IMR-90 (cell line): ENCODE measurements around the gene ALDOA. TPM values are rescaled to one million over a fixed set of nuclear protein-coding genes. Genes with fewer than 3 reads are reported as not detected.

ENCODE experiments used
- ATAC-seq: fragments of 200-7000 bp; cut with Tn5 transposase; 2 replicates; pipeline ENCODE4 v1.9.1; 2020; ENCODE audit warnings: low read depth, mild to moderate bottlenecking, moderate library complexity
- BruUV-seq: library from RNA; stranded (reverse); fragments of 400-500 nt; replicated peaks from 2 replicates; lab custom pipeline; 2021; lab: Mats Ljungman, UMichigan
- CTCF ChIA-PET: fragments of 300-600 bp; formaldehyde crosslinking; extraction: SDS; loops from one replicate; lab custom pipeline; 2021; ENCODE audit warnings: antibody characterized with exemption; lab: Yijun Ruan, JAX
- POLR2A ChIA-PET: fragments of 300-600 bp; sonication (Branson Sonifier 250); formaldehyde crosslinking; loops from one replicate; lab custom pipeline; 2022; ENCODE audit warnings: antibody characterized with exemption; ENCODE audit not compliant: unreplicated experiment; lab: Charles Lee
- DNase-seq: peaks from one replicate; pipeline ENCODE4 v3.0.0; 2013
- H2AFZ ChIP-seq: replicated peaks from 2 replicates; pipeline ENCODE3; 2013; ENCODE audit warnings: low read length, mild to moderate bottlenecking; ENCODE audit not compliant: poor library complexity
- H2AK5ac ChIP-seq: 2 replicates; pipeline ENCODE4 v1.6.1; 2013; ENCODE audit warnings: low read depth, low read length, inconsistent platforms
- H2AK9ac ChIP-seq: replicated peaks from 2 replicates; pipeline ENCODE3; 2013; ENCODE audit warnings: mild to moderate bottlenecking, low read depth, low read length, moderate library complexity; ENCODE audit not compliant: poor library complexity
- H2BK120ac ChIP-seq: 2 replicates; pipeline ENCODE4 v1.6.1; 2013; ENCODE audit warnings: low read depth, low read length, inconsistent platforms
- H2BK15ac ChIP-seq: 3 replicates; pipeline ENCODE4 v1.6.1; 2013; ENCODE audit warnings: low read depth, low read length, inconsistent platforms
- H2BK20ac ChIP-seq: 2 replicates; pipeline ENCODE4 v1.6.1; 2013; ENCODE audit warnings: low read depth, mild to moderate bottlenecking, inconsistent platforms, low read length, moderate library complexity
- H2BK5ac ChIP-seq: 2 replicates; pipeline ENCODE4 v1.6.1; 2013; ENCODE audit warnings: mild to moderate bottlenecking, low read depth, low read length, inconsistent platforms; ENCODE audit not compliant: poor library complexity, severe bottlenecking
- H3K14ac ChIP-seq: replicated peaks from 2 replicates; pipeline ENCODE4 v1.6.1; 2013; ENCODE audit warnings: low read depth, low read length, inconsistent platforms
- H3K18ac ChIP-seq: 2 replicates; pipeline ENCODE4 v1.6.1; 2013; ENCODE audit warnings: low read depth, low read length, control low read depth
- H3K23ac ChIP-seq: 2 replicates; pipeline ENCODE4 v1.6.1; 2013; ENCODE audit warnings: low read depth, low read length, inconsistent platforms
- H3K27ac ChIP-seq: 2 replicates; pipeline ENCODE4 v1.5.1; 2013; ENCODE audit warnings: mild to moderate bottlenecking, control low read depth, low read length; ENCODE audit not compliant: insufficient read depth
- H3K27me3 ChIP-seq: 2 replicates; pipeline ENCODE4 v1.6.1; 2013; ENCODE audit warnings: low read length; ENCODE audit not compliant: control insufficient read depth, insufficient read depth
- H3K36me3 ChIP-seq: 2 replicates; pipeline ENCODE4 v1.6.1; 2013; ENCODE audit warnings: low read length, mixed read lengths; ENCODE audit not compliant: control insufficient read depth, insufficient read depth
- H3K4ac ChIP-seq: 2 replicates; pipeline ENCODE4 v1.6.1; 2013; ENCODE audit warnings: low read depth, low read length, inconsistent platforms
- H3K4me1 ChIP-seq: 2 replicates; pipeline ENCODE4 v1.6.1; 2013; ENCODE audit warnings: low read length, mixed read lengths; ENCODE audit not compliant: control insufficient read depth, insufficient read depth
- H3K4me2 ChIP-seq: 2 replicates; pipeline ENCODE4 v1.6.1; 2013; ENCODE audit warnings: low read depth, mild to moderate bottlenecking, control low read depth, low read length, moderate library complexity
- H3K4me3 ChIP-seq: 2 replicates; pipeline ENCODE4 v1.5.1; 2013; ENCODE audit warnings: low read depth, mild to moderate bottlenecking, control low read depth, low read length, moderate library complexity; ENCODE audit not compliant: insufficient read depth
- H3K56ac ChIP-seq: 2 replicates; pipeline ENCODE4 v1.6.1; 2013; ENCODE audit warnings: low read length, inconsistent platforms; ENCODE audit not compliant: insufficient read depth; ENCODE audit errors: extremely low read depth
- H3K79me1 ChIP-seq, 2 experiments: 2 replicates each; pipeline ENCODE4 v1.6.1; 2013; ENCODE audit warnings: low read length in 2 of 2, inconsistent platforms in 1 of 2, low read depth in 1 of 2
- H3K9ac ChIP-seq: 2 replicates; pipeline ENCODE4 v1.6.1; 2013; ENCODE audit warnings: low read depth, low read length, control low read depth
- H3K9me1 ChIP-seq: 2 replicates; pipeline ENCODE4 v1.6.1; 2013; ENCODE audit warnings: low read length, inconsistent platforms; ENCODE audit not compliant: insufficient read depth
- H3K9me3 ChIP-seq: 2 replicates; pipeline ENCODE4 v1.6.1; 2013; ENCODE audit warnings: low read length; ENCODE audit not compliant: control insufficient read depth, insufficient read depth
- H4K20me1 ChIP-seq: 2 replicates; pipeline ENCODE4 v1.6.1; 2013; ENCODE audit warnings: low read length, inconsistent platforms; ENCODE audit not compliant: insufficient read depth
- H4K5ac ChIP-seq: 2 replicates; pipeline ENCODE4 v1.6.1; 2013; ENCODE audit warnings: mild to moderate bottlenecking, low read depth, low read length, control low read depth
- H4K8ac ChIP-seq, 2 experiments: 2 replicates each; pipeline ENCODE4 v1.6.1; 2013; ENCODE audit warnings: low read depth in 2 of 2, low read length in 2 of 2, control low read depth in 1 of 2, inconsistent platforms in 1 of 2
- H4K91ac ChIP-seq: 2 replicates; pipeline ENCODE4 v1.6.1; 2013; ENCODE audit warnings: low read depth, low read length, inconsistent platforms; ENCODE audit not compliant: insufficient read depth
- BHLHE40 ChIP-seq: fragments of 150-350 bp; IDR thresholded peaks from 2 replicates; pipeline ENCODE4 v1.6.1; 2016; ENCODE audit warnings: mild to moderate bottlenecking, low read depth, low read length
- FOS ChIP-seq: fragments of 150-350 bp; IDR thresholded peaks from 2 replicates; pipeline ENCODE4 v1.6.1; 2016; ENCODE audit warnings: low read depth, low read length
- NFE2L2 ChIP-seq: fragments of 150-350 bp; IDR thresholded peaks from 2 replicates; pipeline ENCODE4 v1.6.1; 2016; ENCODE audit warnings: low read depth, mild to moderate bottlenecking, low read length
- WGBS, 2 experiments: methylation state at CpG; one replicate each; pipeline versions ENCODE4 v1.1.5 to v1.1.7; 2013; ENCODE audit warnings: missing lambda C conversion rate in 2 of 2; ENCODE audit not compliant: insufficient read length in 1 of 2; ENCODE audit errors: extremely low coverage in 2 of 2; 5-methylcytosine and 5-hydroxymethylcytosine counted together
- dilution Hi-C: fragments of 300-500 bp; cut with HindIII; formaldehyde crosslinking; loops from one replicate; pipeline ENCODE4 v1.14.3; 2018; ENCODE audit warnings: low sequenced_read_pairs; ENCODE audit not compliant: unreplicated experiment
- in situ Hi-C: fragments of 300-500 bp; cut with MboI; formaldehyde crosslinking; loops from 3 replicates; pipeline ENCODE4 v1.14.3; 2019; ENCODE audit warnings: low sequenced_read_pairs, inconsistent platforms, mixed read lengths
- intact Hi-C: fragments of 100-400 bp; cut with micrococcal nuclease; formaldehyde crosslinking; loops from 2 replicates; pipeline ENCODE4 v1.10.0; 2022
- polyA plus RNA-seq, 3 experiments: library from polyadenylated mRNA; depleted of rRNA; stranded (reverse); fragments of >200 nt; gene quantifications; 2 replicates each; pipeline ENCODE4 v1.2.3, GENCODE V29; 2012; ENCODE audit warnings: low replicate concordance in 1 of 3
- total RNA-seq: library from RNA; depleted of rRNA; stranded (reverse); fragments of >200 nt; gene quantifications from 2 replicates; pipeline ENCODE4 v1.2.3, GENCODE V29; 2012

The ALDOA gene
- total and polyA plus RNA-seq, 2 of the 4 experiments (the other 2 are of a cell fraction): 1,697 to 1,990 TPM

- no peak overlapping the region for H4K5ac ChIP-seq
- H4K20me1 ChIP-seq: 0 out of 2 replicates have a peak, but pooled peaks cover 7% of the 10 kb centered on the region
- H4K8ac ChIP-seq: no peak overlapping the region
- H3K27ac ChIP-seq: no peak overlapping the region
- in situ Hi-C loops: loop anchor here (10.0 kb wide), 1 partner anchor 329 kb away; no protein-coding TSS in a partner anchor
- H3K18ac ChIP-seq: no peak overlapping the region
- dilution Hi-C loops: no loop called here
- BruUV-seq: no TSS peak
- H2AFZ ChIP-seq: no peak overlapping the region
- no peak overlapping the region for H3K9ac ChIP-seq
- no peak overlapping the region for H4K91ac ChIP-seq
- ATAC-seq (no peak), DNase-seq (no peak)
- H3K9me3 ChIP-seq: no peaks in the 10 kb centered on the region
- H2BK5ac ChIP-seq: no peak overlapping the region
- TF ChIP-seq FOS (no peak), NFE2L2 (no peak), BHLHE40 (no peak)
- POLR2A ChIA-PET: interaction anchor here (0.6 kb wide), 1 partner anchor 155 kb away, joined by 3 read pairs; no protein-coding TSS in a partner anchor
- no peaks in the 10 kb centered on the region for H3K9me1 ChIP-seq
- H2BK20ac ChIP-seq: no peak overlapping the region
- H2BK15ac ChIP-seq: no peak overlapping the region
- 77% methylated on average over 8 of the region's 11 CpGs; no CpG with 5 or more reads in 1 of the 2 experiments for WGBS, 2 experiments
- no peak overlapping the region for H3K4me3 ChIP-seq
- intact Hi-C loops: loop anchor here (5.0 kb wide), 1 partner anchor 206 kb away; the partner anchor contains the start of gene PAGR1
- CTCF ChIA-PET: no interaction called here
- H3K36me3 ChIP-seq: no peaks in the 10 kb centered on the region
- peaks cover 42% of the 10 kb centered on the region for H3K27me3 ChIP-seq
- H2AK9ac ChIP-seq: no peak overlapping the region
- no peaks in the 10 kb centered on the region for H3K4me1 ChIP-seq
- H3K23ac ChIP-seq: no peak overlapping the region
- no peak overlapping the region for H2BK120ac ChIP-seq
- no peak overlapping the region for H3K14ac ChIP-seq
- no peak overlapping the region for H3K4me2 ChIP-seq
- no peaks in the 10 kb centered on the region for H3K79me1 ChIP-seq
- H3K56ac ChIP-seq: no peak overlapping the region
- H3K4ac ChIP-seq: no peak overlapping the region
- H2AK5ac ChIP-seq: no peak overlapping the region
Measured at GRCh38 chr16:30023586-30023985, 42.0 kb upstream of the ALDOA start.
